ENCODE results near the gene BPIFB6.

Gene BPIFB6

DNA sequence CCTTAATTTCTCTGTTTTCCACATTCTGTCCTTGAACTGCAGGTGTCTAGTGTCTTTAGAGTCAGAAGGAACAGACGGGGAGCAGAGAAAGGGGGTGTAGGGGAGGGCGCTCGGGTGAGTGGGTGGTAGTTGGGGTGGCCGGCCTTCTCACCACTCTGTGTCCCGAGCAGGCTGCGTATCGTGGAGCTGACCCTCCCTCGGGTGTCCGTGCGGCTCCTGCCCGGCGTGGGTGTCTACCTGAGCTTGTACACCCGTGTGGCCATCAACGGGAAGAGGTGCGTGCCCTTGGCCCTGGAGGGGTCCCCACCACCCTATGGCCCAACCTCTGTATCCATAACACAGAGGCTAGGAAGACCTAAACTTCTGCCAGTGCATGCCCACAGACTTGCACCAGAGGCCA, 53.3 kb downstream of the BPIFB6 start:
- intact Hi-C loops (cut with DNase I; ENCODE audit: low total_unique reads): no loop called here

GRCh38 chr20:33086052-33086722, 54.7 kb downstream of the BPIFB6 start:
- DNase-seq: no peak
- H3K27me3 ChIP-seq: peaks cover 0 to 38% of the 10 kb centered on the region in 2 donors
- TF ChIP-seq, protein P1, sequence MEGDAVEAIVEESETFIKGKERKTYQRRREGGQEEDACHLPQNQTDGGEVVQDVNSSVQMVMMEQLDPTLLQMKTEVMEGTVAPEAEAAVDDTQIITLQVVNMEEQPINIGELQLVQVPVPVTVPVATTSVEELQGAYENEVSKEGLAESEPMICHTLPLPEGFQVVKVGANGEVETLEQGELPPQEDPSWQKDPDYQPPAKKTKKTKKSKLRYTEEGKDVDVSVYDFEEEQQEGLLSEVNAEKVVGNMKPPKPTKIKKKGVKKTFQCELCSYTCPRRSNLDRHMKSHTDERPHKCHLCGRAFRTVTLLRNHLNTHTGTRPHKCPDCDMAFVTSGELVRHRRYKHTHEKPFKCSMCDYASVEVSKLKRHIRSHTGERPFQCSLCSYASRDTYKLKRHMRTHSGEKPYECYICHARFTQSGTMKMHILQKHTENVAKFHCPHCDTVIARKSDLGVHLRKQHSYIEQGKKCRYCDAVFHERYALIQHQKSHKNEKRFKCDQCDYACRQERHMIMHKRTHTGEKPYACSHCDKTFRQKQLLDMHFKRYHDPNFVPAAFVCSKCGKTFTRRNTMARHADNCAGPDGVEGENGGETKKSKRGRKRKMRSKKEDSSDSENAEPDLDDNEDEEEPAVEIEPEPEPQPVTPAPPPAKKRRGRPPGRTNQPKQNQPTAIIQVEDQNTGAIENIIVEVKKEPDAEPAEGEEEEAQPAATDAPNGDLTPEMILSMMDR (IDR thresholded peaks at IDR 0.05): no peak
- H3K9me3 ChIP-seq: no peaks in the 10 kb centered on the region
- no peaks in the 10 kb centered on the region for H3K4me1 ChIP-seq
- no peak overlapping the region for H3K4me3 ChIP-seq
- intact Hi-C loops (cut with DNase I; ENCODE audit: low total_unique reads): no loop called here
- H3K27ac ChIP-seq: no peak overlapping the region
- no peaks in the 10 kb centered on the region for H3K36me3 ChIP-seq

More for the DNA sequence above, 53.3 kb downstream of the BPIFB6 start:
- H3K9me3 ChIP-seq: no peaks in the 10 kb centered on the region
- no peak overlapping the region for H3K4me3 ChIP-seq
- no peaks in the 10 kb centered on the region for H3K36me3 ChIP-seq
- TF ChIP-seq, protein P1 (IDR thresholded peaks at IDR 0.05): no peak
- no peak overlapping the region for H3K27ac ChIP-seq
- DNase-seq: no peak
- H3K4me1 ChIP-seq: no peaks in the 10 kb centered on the region
- peaks cover 0 to 31% of the 10 kb centered on the region in 2 donors for H3K27me3 ChIP-seq

DNA sequence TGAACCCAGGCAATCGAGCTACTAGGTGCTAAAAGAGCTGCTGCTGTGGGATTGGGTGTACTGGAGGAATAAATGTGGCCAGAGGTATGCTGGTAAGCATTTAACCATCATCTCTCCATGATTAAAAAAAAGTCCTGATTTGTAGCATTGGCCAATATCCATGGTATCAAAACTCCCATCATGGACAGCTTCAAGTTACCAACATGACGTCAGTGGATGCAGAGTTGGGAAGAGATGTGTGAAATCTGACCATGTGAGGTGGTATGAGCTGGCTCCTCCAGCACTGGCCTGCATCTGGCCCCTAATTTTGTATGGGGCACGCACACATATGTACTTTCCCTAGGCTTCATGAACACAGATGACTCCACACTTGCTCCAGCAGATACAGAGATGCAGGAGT, 59.7 kb downstream of the BPIFB6 start:
- intact Hi-C loops (cut with DNase I; ENCODE audit: low total_unique reads): no loop called here
- TF ChIP-seq, protein P1 (IDR thresholded peaks at IDR 0.05): no peak
- Histone ChIP-seq H3K27ac (no peak overlapping the region), H3K4me3 (no peak overlapping the region), H3K4me1 (no peaks in the 10 kb centered on the region), H3K27me3 (peaks cover 0 to 28% of the 10 kb centered on the region in 2 donors), H3K9me3 (no peaks in the 10 kb centered on the region), H3K36me3 (no peaks in the 10 kb centered on the region)
- DNase-seq: no peak

GRCh38 chr20:33091693-33092092, 60.2 kb downstream of the BPIFB6 start:
- peaks cover 0 to 28% of the 10 kb centered on the region in 2 donors for H3K27me3 ChIP-seq
- no peak for DNase-seq
- no peak overlapping the region for H3K27ac ChIP-seq
- H3K4me3 ChIP-seq: no peak overlapping the region
- H3K36me3 ChIP-seq: no peaks in the 10 kb centered on the region
- intact Hi-C loops (cut with DNase I; ENCODE audit: low total_unique reads): no loop called here
- TF ChIP-seq, protein P1 (IDR thresholded peaks at IDR 0.05): no peak
- no peaks in the 10 kb centered on the region for H3K4me1 ChIP-seq
- no peaks in the 10 kb centered on the region for H3K9me3 ChIP-seq

- H3K4me3 ChIP-seq: no peak overlapping the region
- DNase-seq: no peak
- intact Hi-C loops (cut with DNase I; ENCODE audit: low total_unique reads): no loop called here
- no peak overlapping the region for H3K27ac ChIP-seq
- TF ChIP-seq, protein P1 (IDR thresholded peaks at IDR 0.05): no peak
- peaks cover 0 to 31% of the 10 kb centered on the region in 2 donors for H3K27me3 ChIP-seq
- H3K4me1 ChIP-seq: no peaks in the 10 kb centered on the region
- H3K9me3 ChIP-seq: no peaks in the 10 kb centered on the region
- H3K36me3 ChIP-seq: no peaks in the 10 kb centered on the region
These were observed 60.9 kb downstream of the BPIFB6 start for GRCh38 chr20:33092361-33092760.

Measured in tibial artery (tissue), 4 donors.